HepG2 (cell line): ENCODE data around the gene STK24. TPM values are rescaled to one million over a fixed set of nuclear protein-coding genes. Genes with fewer than 3 reads are reported as not detected.

Experiments
- ATAC-seq: fragments of 200-7000 bp; cut with Tn5 transposase; 3 replicates; pipeline ENCODE4 v1.9.1; 2020; ENCODE audit warnings: mild to moderate bottlenecking, moderate library complexity
- BruUV-seq: library from RNA; stranded (reverse); fragments of 400-500 nt; replicated peaks from 2 replicates; lab custom pipeline; 2021; lab: Mats Ljungman, UMichigan
- CTCF ChIA-PET: fragments of 300-600 bp; formaldehyde crosslinking; extraction: SDS; loops from one replicate; lab custom pipeline; 2021; ENCODE audit warnings: low total read pairs, inconsistent platforms, low intra/inter-chr PET ratio; lab: Yijun Ruan, JAX
- POLR2A ChIA-PET: fragments of 350-600 bp; sonication (Branson Sonifier 250); formaldehyde crosslinking; loops from one replicate; lab custom pipeline; 2020; ENCODE audit warnings: antibody characterized with exemption, inconsistent platforms; lab: Yijun Ruan, JAX
- DNase-seq: peaks from one replicate; pipeline ENCODE4 v3.0.0-alpha.2; 2015; ENCODE audit warnings: low spot score
- FAIRE-seq: peaks from 3 replicates; lab custom pipeline; 2011; peaks lifted over from hg19 to GRCh38; lab: Jason Lieb, UNC
- H2AFZ ChIP-seq: one replicate; pipeline ENCODE4 v1.6.1; 2011; ENCODE audit warnings: low read length, inconsistent platforms
- H3K27ac ChIP-seq: fragments of 300-600 bp; 3 replicates; pipeline ENCODE4 v1.8.0; 2011; ENCODE audit warnings: mixed run types, mild to moderate bottlenecking, mixed read lengths, low read length, inconsistent platforms; ENCODE audit not compliant: insufficient read depth; ENCODE audit errors: extremely low read length
- H3K27me3 ChIP-seq, 2 experiments: fragments of 200-600 bp in 1 of 2; 2 replicates in 1 of 2; 3 replicates in 1 of 2; pipeline versions ENCODE4 v1.6.0 to v1.8.0; 2011; ENCODE audit warnings: low read length in 2 of 2, mild to moderate bottlenecking in 2 of 2, moderate library complexity in 2 of 2, inconsistent platforms in 1 of 2; ENCODE audit not compliant: insufficient read depth in 2 of 2, control insufficient read depth in 1 of 2
- H3K36me3 ChIP-seq, 2 experiments: fragments of 200-600 bp in 1 of 2; replicated peaks in 1 of 2; 2 replicates in 1 of 2; 3 replicates in 1 of 2; pipeline versions ENCODE4 v1.5.1 to v1.8.0; 2011; ENCODE audit warnings: low read length in 2 of 2, inconsistent platforms in 1 of 2; ENCODE audit not compliant: insufficient read depth in 2 of 2, control insufficient read depth in 1 of 2
- H3K4me1 ChIP-seq: 2 replicates; pipeline ENCODE4 v1.5.1; 2012; ENCODE audit warnings: low read length, inconsistent platforms; ENCODE audit not compliant: insufficient read depth
- H3K4me2 ChIP-seq: 2 replicates; pipeline ENCODE4 v1.6.0; 2011; ENCODE audit warnings: low read depth, low read length, inconsistent platforms
- H3K4me3 ChIP-seq, 3 experiments: fragments of 200-600 bp in 1 of 3; sonication (generic), shearing (Covaris generic) in 1 of 3; replicated peaks in 1 of 3; 2 replicates each; pipeline ENCODE4 v1.5.1; 2011 to 2016; ENCODE audit warnings: low read length in 3 of 3, inconsistent platforms in 2 of 3, low read depth in 2 of 3, mild to moderate bottlenecking in 2 of 3, control low read depth in 1 of 3, mixed read lengths in 1 of 3; ENCODE audit not compliant: insufficient read depth in 1 of 3
- H3K79me2 ChIP-seq: one replicate; pipeline ENCODE4 v1.6.1; 2011; ENCODE audit warnings: low read length, inconsistent platforms; ENCODE audit not compliant: insufficient read depth
- H3K9ac ChIP-seq: 2 replicates; pipeline ENCODE4 v1.6.0; 2011; ENCODE audit warnings: mild to moderate bottlenecking, low read depth, low read length, inconsistent platforms; ENCODE audit not compliant: insufficient read depth
- H3K9me3 ChIP-seq: 2 replicates; pipeline ENCODE4 v1.5.1; 2012; ENCODE audit warnings: mild to moderate bottlenecking, low read length
- H4K20me1 ChIP-seq: 2 replicates; pipeline ENCODE4 v1.6.0; 2011; ENCODE audit warnings: inconsistent platforms, mild to moderate bottlenecking, low read length, moderate library complexity; ENCODE audit not compliant: insufficient read depth
- GATAD1 ChIP-seq: IDR thresholded peaks from 2 replicates; pipeline ENCODE4 v1.6.1; 2016; ENCODE audit warnings: missing genetic modification reagents, missing compliant biosample characterization
- HMG20B ChIP-seq: conservative IDR thresholded peaks from 2 replicates; pipeline ENCODE4 v1.6.1; 2016; ENCODE audit warnings: missing genetic modification reagents, missing compliant biosample characterization
- KAT2B ChIP-seq: fragments of 150-350 bp; IDR thresholded peaks from 2 replicates; pipeline ENCODE4 v1.6.1; 2014; ENCODE audit warnings: low read depth, low read length, borderline replicate concordance
- MTA1 ChIP-seq: sonication (generic); formaldehyde crosslinking; IDR thresholded peaks from 2 replicates; pipeline ENCODE4 v1.4.0; 2020; ENCODE audit warnings: missing genetic modification reagents, mild to moderate bottlenecking, borderline replicate concordance
- MYPOP ChIP-seq: sonication (generic); formaldehyde crosslinking; IDR thresholded peaks from 2 replicates; pipeline ENCODE4 v1.8.1; 2023; ENCODE audit warnings: mild to moderate bottlenecking, moderate library complexity, missing genetic modification reagents
- RFX3 ChIP-seq: IDR thresholded peaks from 2 replicates; pipeline ENCODE4 v1.6.1; 2016; ENCODE audit warnings: missing biosample characterization, missing genetic modification reagents
- SNRNP70 ChIP-seq: fragments of 200-400 bp; formaldehyde crosslinking; IDR thresholded peaks from 2 replicates; pipeline ENCODE4 v1.6.1; 2017; ENCODE audit warnings: mild to moderate bottlenecking, low read depth, low read length, moderate library complexity
- TEAD2 ChIP-seq: sonication (generic); formaldehyde crosslinking; IDR thresholded peaks from 2 replicates; pipeline ENCODE4 v1.9.0; 2021; ENCODE audit warnings: missing genetic modification reagents
- ZNF382 ChIP-seq: sonication (generic); formaldehyde crosslinking; IDR thresholded peaks from 2 replicates; pipeline ENCODE4 v1.5.0; 2020; ENCODE audit warnings: missing genetic modification reagents, mild to moderate bottlenecking, borderline replicate concordance
- ZNF687 ChIP-seq: sonication (generic); formaldehyde crosslinking; IDR thresholded peaks from 2 replicates; pipeline ENCODE4 v1.5.1; 2020; ENCODE audit warnings: mild to moderate bottlenecking, missing genetic modification reagents, moderate library complexity
- ZNF781 ChIP-seq: sonication (generic); formaldehyde crosslinking; IDR thresholded peaks from 2 replicates; pipeline ENCODE4 v1.5.1; 2020; ENCODE audit warnings: borderline replicate concordance, mild to moderate bottlenecking, missing genetic modification reagents; ENCODE audit errors: not compliant biosample characterization
- WGBS: methylation state at CpG from one replicate; pipeline ENCODE4 v1.1.6; 2017; ENCODE audit warnings: low lambda C conversion rate; 5-methylcytosine and 5-hydroxymethylcytosine counted together
- in situ Hi-C: cut with HindIII; loops from 2 replicates; pipeline ENCODE4 v1.10.0; 2017; ENCODE audit warnings: low pct_unique_long_range_greater_than_20kb; ENCODE audit not compliant: extremely low pct_ligation_motif_present
- intact Hi-C: fragments of 100-400 bp; cut with micrococcal nuclease; formaldehyde crosslinking; loops from one replicate; pipeline ENCODE4 v1.10.0; 2022; ENCODE audit not compliant: unreplicated experiment
- polyA plus RNA-seq, 8 experiments: library from polyadenylated mRNA; depleted of rRNA in 3 of 8; stranded (reverse) in 7 of 8; unstranded in 1 of 8; fragments of >200 nt; fragmentation: Illumina TruSeq in 4 of 8; extraction: Trizol in 4 of 8; gene quantifications; 2 replicates each; pipeline versions ENCODE4 v1.2.1 to v1.2.3, GENCODE V29; 2011 to 2016; ENCODE audit warnings: low read depth in 4 of 8, missing spikeins in 1 of 8, mixed read lengths in 1 of 8; ENCODE audit not compliant: insufficient read depth in 1 of 8
- total RNA-seq, 5 experiments: library from RNA; depleted of rRNA; stranded (reverse); fragments of >200 nt; fragmentation: Illumina TruSeq; extraction: Trizol; gene quantifications; 2 replicates each; pipeline ENCODE4 v1.2.3, GENCODE V29; 2016; ENCODE audit warnings: low read depth in 1 of 5

STK24 gene
- total and polyA plus RNA-seq, 2 of the 13 experiments (the other 11 are each of a cell fraction or from before 2014, with no cell fraction given): 51.3 to 73.0 TPM

GRCh38 chr13:98542568-98543377 lies 34.1 kb downstream of the STK24 start:
- Histone ChIP-seq H3K9me3 (no peaks in the 10 kb centered on the region), H3K9ac (no peak overlapping the region), H2AFZ (no peak overlapping the region), H3K79me2 (peaks cover 94% of the 10 kb centered on the region), H3K27me3 (no peaks in the 10 kb centered on the region), H3K4me1 (peaks cover 79% of the 10 kb centered on the region), H3K4me2 (no peak overlapping the region), H3K4me3 (no peak overlapping the region), H4K20me1 (peaks cover 81% of the 10 kb centered on the region), H3K36me3 (peaks cover 3 to 11% of the 10 kb centered on the region in 2 experiments), H3K27ac (no peak overlapping the region)
- no peak for DNase-seq
- in situ Hi-C loops (no loop called here), intact Hi-C loops (loop anchor here (5.0 kb wide), 1 partner anchor 70 kb away; no protein-coding TSS in a partner anchor)
- TF ChIP-seq RFX3 (CRISPR knock-in tag): no peak
- CTCF ChIA-PET: no interaction called here
- ATAC-seq: no peak
- WGBS: 90% methylated on average over 21 of the region's 23 CpGs
- no peak for FAIRE-seq
- BruUV-seq: no TSS peak
- POLR2A ChIA-PET: no interaction called here

GRCh38 chr13:98541701-98542203 lies 35.2 kb downstream of the STK24 start:
- H3K27ac ChIP-seq: no peak overlapping the region
- CTCF ChIA-PET: no interaction called here
- no peak overlapping the region for H3K9ac ChIP-seq
- FAIRE-seq (no peak), ATAC-seq (no peak), DNase-seq (no peak)
- POLR2A ChIA-PET: interaction anchor here (1.0 kb wide), 1 partner anchor 36 kb away, joined by 3 read pairs; no protein-coding TSS in a partner anchor
- peaks cover 97% of the 10 kb centered on the region for H3K79me2 ChIP-seq
- intact Hi-C loops (loop anchor here (5.0 kb wide), 1 partner anchor 69 kb away; no protein-coding TSS in a partner anchor), in situ Hi-C loops (no loop called here)
- H3K4me1 ChIP-seq: peaks cover 85% of the 10 kb centered on the region
- H3K4me3 ChIP-seq: no peak overlapping the region
- no TSS peak for BruUV-seq
- H3K9me3 ChIP-seq: no peaks in the 10 kb centered on the region
- peaks cover 84% of the 10 kb centered on the region for H4K20me1 ChIP-seq
- no peak overlapping the region for H2AFZ ChIP-seq
- H3K4me2 ChIP-seq: no peak overlapping the region
- no peaks in the 10 kb centered on the region for H3K27me3 ChIP-seq
- peaks cover 8 to 15% of the 10 kb centered on the region in 2 experiments for H3K36me3 ChIP-seq
- 70% methylated on average over 10 of the region's 10 CpGs for WGBS
- no peak for TF ChIP-seq MYPOP (CRISPR knock-in tag)
- no peak for TF ChIP-seq ZNF687
- no peak for TF ChIP-seq GATAD1 (CRISPR knock-in tag)
- no peak for TF ChIP-seq HMG20B
- no peak for TF ChIP-seq SNRNP70
- TF ChIP-seq MTA1: no peak
- no peak for TF ChIP-seq TEAD2 (CRISPR knock-in tag)
- TF ChIP-seq ZNF382 (CRISPR knock-in tag): no peak
- no peak for TF ChIP-seq KAT2B
- TF ChIP-seq ZNF781 (CRISPR knock-in tag): no peak
